ENCODE measurements around the gene OCA2. TPM values are rescaled to one million over a fixed set of nuclear protein-coding genes. Genes with fewer than 3 reads are reported as not detected.

Gene OCA2
- total RNA-seq, 1 donor from 2014 or later = 1.2 TPM

DNA sequence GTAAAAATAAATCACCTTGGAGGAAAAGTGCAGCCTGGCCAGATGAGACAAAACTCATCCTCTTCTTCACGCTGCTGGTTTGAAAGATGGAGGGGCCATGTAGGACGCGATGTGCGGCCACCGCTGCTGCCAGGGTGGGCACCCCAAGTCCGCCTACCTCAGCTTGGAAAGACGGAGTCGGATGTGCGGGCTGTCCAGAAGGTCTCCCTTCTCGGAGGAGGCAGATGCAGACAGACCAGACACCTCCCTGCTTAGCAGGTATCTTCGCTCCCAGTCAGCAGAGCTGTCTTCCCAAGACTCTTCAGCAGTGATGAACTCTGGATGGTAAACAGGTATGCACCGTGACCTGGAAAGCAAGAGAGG is 71.4 kb downstream of the OCA2 start:
- no peaks in the 10 kb centered on the region for H3K4me1 Mint-ChIP-seq (ENCODE audit: unreplicated experiment)
- H3K27ac Mint-ChIP-seq (ENCODE audit: unreplicated experiment) = no peak overlapping the region
- no peaks in the 10 kb centered on the region for H3K9me3 Mint-ChIP-seq (ENCODE audit: unreplicated experiment)
- TF ChIP-seq, protein P1, sequence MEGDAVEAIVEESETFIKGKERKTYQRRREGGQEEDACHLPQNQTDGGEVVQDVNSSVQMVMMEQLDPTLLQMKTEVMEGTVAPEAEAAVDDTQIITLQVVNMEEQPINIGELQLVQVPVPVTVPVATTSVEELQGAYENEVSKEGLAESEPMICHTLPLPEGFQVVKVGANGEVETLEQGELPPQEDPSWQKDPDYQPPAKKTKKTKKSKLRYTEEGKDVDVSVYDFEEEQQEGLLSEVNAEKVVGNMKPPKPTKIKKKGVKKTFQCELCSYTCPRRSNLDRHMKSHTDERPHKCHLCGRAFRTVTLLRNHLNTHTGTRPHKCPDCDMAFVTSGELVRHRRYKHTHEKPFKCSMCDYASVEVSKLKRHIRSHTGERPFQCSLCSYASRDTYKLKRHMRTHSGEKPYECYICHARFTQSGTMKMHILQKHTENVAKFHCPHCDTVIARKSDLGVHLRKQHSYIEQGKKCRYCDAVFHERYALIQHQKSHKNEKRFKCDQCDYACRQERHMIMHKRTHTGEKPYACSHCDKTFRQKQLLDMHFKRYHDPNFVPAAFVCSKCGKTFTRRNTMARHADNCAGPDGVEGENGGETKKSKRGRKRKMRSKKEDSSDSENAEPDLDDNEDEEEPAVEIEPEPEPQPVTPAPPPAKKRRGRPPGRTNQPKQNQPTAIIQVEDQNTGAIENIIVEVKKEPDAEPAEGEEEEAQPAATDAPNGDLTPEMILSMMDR (IDR thresholded peaks at IDR 0.05) = no peak
- no peak overlapping the region for H3K4me3 Mint-ChIP-seq (ENCODE audit: unreplicated experiment)
- DNase-seq (ENCODE audit: extremely low spot score, unreplicated experiment) = no peak
- H3K36me3 Mint-ChIP-seq (ENCODE audit: unreplicated experiment) = no peaks in the 10 kb centered on the region
- H3K27me3 Mint-ChIP-seq (ENCODE audit: unreplicated experiment) = no peaks in the 10 kb centered on the region

DNA sequence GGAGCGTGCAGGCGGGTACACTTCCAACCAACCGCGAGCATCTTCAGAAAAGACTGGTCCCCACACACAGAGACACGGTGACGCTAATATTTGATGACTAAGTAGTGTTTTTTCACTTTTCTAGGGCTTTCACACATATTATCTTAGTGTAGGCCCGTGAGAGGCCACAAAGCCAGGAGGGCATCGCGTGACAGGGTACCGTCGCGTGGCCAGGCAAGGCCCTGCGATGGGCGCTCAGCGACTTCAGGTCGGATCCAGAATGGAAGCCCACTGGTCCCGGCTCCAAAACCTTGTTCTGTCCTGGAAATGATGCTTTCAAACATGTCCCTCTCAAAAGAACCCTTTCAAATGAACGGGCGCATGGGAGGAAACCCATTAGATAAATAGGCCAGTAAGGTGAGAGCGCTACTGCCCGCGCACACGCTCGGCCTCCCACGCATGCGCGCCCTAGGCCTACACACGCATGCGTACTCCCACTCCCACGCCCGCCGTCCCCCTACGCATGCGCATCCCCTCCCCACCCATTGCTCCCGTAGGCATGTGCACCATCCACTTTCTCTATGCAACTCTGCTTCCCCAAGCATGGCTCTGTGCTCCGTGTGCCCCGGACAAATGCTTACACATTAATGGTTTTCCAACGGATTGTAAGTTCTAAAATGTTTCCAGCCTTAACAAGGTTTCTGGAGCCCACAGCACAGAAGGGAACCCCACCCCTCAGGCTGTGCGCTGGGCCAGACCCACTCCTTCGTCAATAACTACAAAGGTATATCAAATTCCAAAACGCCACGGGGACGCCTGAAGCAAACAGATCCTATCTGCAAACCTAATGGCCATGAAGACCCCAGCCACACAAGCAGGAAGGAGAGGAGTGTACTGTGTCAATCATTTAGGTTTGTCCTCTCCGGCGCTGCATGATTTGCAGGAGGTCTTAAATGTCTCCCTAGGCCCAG is 72.1 kb downstream of the OCA2 start:
- no peak for DNase-seq (ENCODE audit: extremely low spot score, unreplicated experiment)
- H3K9me3 Mint-ChIP-seq (ENCODE audit: unreplicated experiment) = no peaks in the 10 kb centered on the region
- no peaks in the 10 kb centered on the region for H3K27me3 Mint-ChIP-seq (ENCODE audit: unreplicated experiment)
- TF ChIP-seq, protein P1 (IDR thresholded peaks at IDR 0.05) = no peak
- H3K36me3 Mint-ChIP-seq (ENCODE audit: unreplicated experiment) = no peaks in the 10 kb centered on the region
- H3K4me3 Mint-ChIP-seq (ENCODE audit: unreplicated experiment) = no peak overlapping the region
- no peaks in the 10 kb centered on the region for H3K4me1 Mint-ChIP-seq (ENCODE audit: unreplicated experiment)
- H3K27ac Mint-ChIP-seq (ENCODE audit: unreplicated experiment) = no peak overlapping the region

GRCh38 chr15:28026221-28026620 is 72.9 kb downstream of the OCA2 start:
- TF ChIP-seq, protein P1 (IDR thresholded peaks at IDR 0.05) = no peak
- Mint-ChIP-seq H3K9me3 (ENCODE audit: unreplicated experiment) (no peaks in the 10 kb centered on the region), H3K36me3 (ENCODE audit: unreplicated experiment) (no peaks in the 10 kb centered on the region), H3K4me1 (ENCODE audit: unreplicated experiment) (peaks cover 1% of the 10 kb centered on the region), H3K27me3 (ENCODE audit: unreplicated experiment) (no peaks in the 10 kb centered on the region), H3K27ac (ENCODE audit: unreplicated experiment) (no peak overlapping the region), H3K4me3 (ENCODE audit: unreplicated experiment) (no peak overlapping the region)
- no peak for DNase-seq (ENCODE audit: extremely low spot score, unreplicated experiment)

- no peak for DNase-seq (ENCODE audit: extremely low spot score, unreplicated experiment)
- no peaks in the 10 kb centered on the region for H3K27me3 Mint-ChIP-seq (ENCODE audit: unreplicated experiment)
- H3K9me3 Mint-ChIP-seq (ENCODE audit: unreplicated experiment) = no peaks in the 10 kb centered on the region
- no peaks in the 10 kb centered on the region for H3K36me3 Mint-ChIP-seq (ENCODE audit: unreplicated experiment)
- H3K4me3 Mint-ChIP-seq (ENCODE audit: unreplicated experiment) = no peak overlapping the region
- H3K4me1 Mint-ChIP-seq (ENCODE audit: unreplicated experiment) = peaks cover 7% of the 10 kb centered on the region
- no peak overlapping the region for H3K27ac Mint-ChIP-seq (ENCODE audit: unreplicated experiment)
- TF ChIP-seq, protein P1 (IDR thresholded peaks at IDR 0.05) = no peak
Measured at GRCh38 chr15:28025413-28025812, 73.7 kb downstream of the OCA2 start.

DNA sequence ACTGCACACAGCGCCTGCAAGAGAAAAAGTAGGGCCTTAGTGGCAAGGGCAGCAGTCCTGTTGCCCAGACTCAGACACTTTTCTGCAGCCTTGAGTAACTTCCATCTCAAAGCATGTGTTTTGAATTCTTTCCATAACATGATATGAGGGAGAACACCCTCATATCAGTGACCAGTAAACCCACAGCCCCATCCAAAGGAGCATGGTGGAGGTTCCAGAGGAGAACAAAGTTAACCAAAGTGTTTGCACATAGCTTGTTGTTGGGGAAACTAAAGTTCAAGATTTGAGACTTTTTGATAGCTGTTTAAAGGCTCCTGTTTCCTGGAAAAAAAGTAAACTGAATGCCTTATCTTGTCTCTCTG is 74.2 kb downstream of the OCA2 start:
- peaks cover 9% of the 10 kb centered on the region for H3K4me1 Mint-ChIP-seq (ENCODE audit: unreplicated experiment)
- H3K27ac Mint-ChIP-seq (ENCODE audit: unreplicated experiment) = no peak overlapping the region
- H3K4me3 Mint-ChIP-seq (ENCODE audit: unreplicated experiment) = no peak overlapping the region
- TF ChIP-seq, protein P1 (IDR thresholded peaks at IDR 0.05) = no peak
- H3K9me3 Mint-ChIP-seq (ENCODE audit: unreplicated experiment) = no peaks in the 10 kb centered on the region
- no peaks in the 10 kb centered on the region for H3K27me3 Mint-ChIP-seq (ENCODE audit: unreplicated experiment)
- DNase-seq (ENCODE audit: extremely low spot score, unreplicated experiment) = no peak
- no peaks in the 10 kb centered on the region for H3K36me3 Mint-ChIP-seq (ENCODE audit: unreplicated experiment)
